Skeletal muscle cell (primary cell): ENCODE data around the gene SLC36A1.
"Not testable (repeated sequence)": the region's sequence is repeated elsewhere in the genome, so short reads cannot be mapped to it uniquely, and the experiment has no call there.

ENCODE experiments used
- DNase-seq: peaks from one replicate; pipeline ENCODE4 v3.0.0-alpha.2; 2010; ENCODE audit warnings: low read depth
- H3K4me3 ChIP-seq: 2 replicates; pipeline ENCODE4 v1.5.1; 2011; ENCODE audit warnings: low read depth, mild to moderate bottlenecking, control low read depth, low read length, moderate library complexity

The SLC36A1 gene

GRCh38 chr5:151447174-151448037 is at the start of gene SLC36A1:
SLC36A1 (plus strand) TSS chr5:151447603; CDS start chr5:151458793, 11,190 bp downstream.
- DNase-seq, result peak; percentile 48
- peak within 1 kb of the TSS; percentile 77 for H3K4me3 ChIP-seq

- H3K4me3 ChIP-seq, result no peak overlapping the region
- DNase-seq, result no peak
These were observed 41.9 kb upstream of the SLC36A1 start for GRCh38 chr5:151405334-151406160.

- no peak overlapping the region for H3K4me3 ChIP-seq
- DNase-seq, result no peak
These were observed 41.0 kb upstream of the SLC36A1 start for GRCh38 chr5:151406322-151406947.

GRCh38 chr5:151408591-151409230 is 38.7 kb upstream of the SLC36A1 start:
- no peak overlapping the region for H3K4me3 ChIP-seq
- no peak for DNase-seq

- DNase-seq, result no peak
- H3K4me3 ChIP-seq, result no peak overlapping the region
These were observed 33.6 kb upstream of the SLC36A1 start for GRCh38 chr5:151413800-151414199.

- H3K4me3 ChIP-seq, result no peak overlapping the region
- no peak for DNase-seq
These were observed 32.9 kb upstream of the SLC36A1 start for GRCh38 chr5:151414536-151414935.

- H3K4me3 ChIP-seq, result no peak overlapping the region
- DNase-seq, result no peak
These were observed 29.7 kb upstream of the SLC36A1 start for GRCh38 chr5:151417712-151418111.

GRCh38 chr5:151420127-151420526 is 27.3 kb upstream of the SLC36A1 start:
- DNase-seq, result no peak
- H3K4me3 ChIP-seq, result no peak overlapping the region

- no peak for DNase-seq
- H3K4me3 ChIP-seq, result no peak overlapping the region
These were observed 22.4 kb upstream of the SLC36A1 start for GRCh38 chr5:151424892-151425523.

- H3K4me3 ChIP-seq, DNase-seq: not testable (repeated sequence)
These were observed 21.1 kb upstream of the SLC36A1 start for GRCh38 chr5:151426347-151426746.

GRCh38 chr5:151427258-151427657 is 20.1 kb upstream of the SLC36A1 start:
- no peak overlapping the region for H3K4me3 ChIP-seq

GRCh38 chr5:151430731-151431130 is 16.7 kb upstream of the SLC36A1 start:
- H3K4me3 ChIP-seq, result no peak overlapping the region
- DNase-seq, result no peak

More at GRCh38 chr5:151427258-151427657, 20.1 kb upstream of the SLC36A1 start:
- DNase-seq, result no peak

- no peak for DNase-seq
- no peak overlapping the region for H3K4me3 ChIP-seq
These were observed 15.7 kb upstream of the SLC36A1 start for GRCh38 chr5:151431666-151432065.

- no peak for DNase-seq
- no peak overlapping the region for H3K4me3 ChIP-seq
These were observed 15.2 kb upstream of the SLC36A1 start for GRCh38 chr5:151432210-151432609.

- DNase-seq, result no peak
- H3K4me3 ChIP-seq, result no peak overlapping the region
These were observed 12.7 kb upstream of the SLC36A1 start for GRCh38 chr5:151434570-151435237.

- no peak for DNase-seq
- H3K4me3 ChIP-seq, result peak overlapping the region; percentile 77
These were observed 909 bp downstream of the SLC36A1 start for GRCh38 chr5:151448038-151448985.

GRCh38 chr5:151449297-151449696 is 1.9 kb downstream of the SLC36A1 start:
- no peak for DNase-seq
- no peak overlapping the region for H3K4me3 ChIP-seq
